GM19324 (cell line): ENCODE data around the gene UBE2B.
A peak's percentile ranks its signal among the peaks of the same experiment; 100 is the strongest.
"Not testable (repeated sequence)": the region's sequence is repeated elsewhere in the genome, so short reads cannot be mapped to it uniquely, and the experiment has no call there.

Experiments used
- ATAC-seq: cut with Tn5 transposase; IDR thresholded peaks from one replicate; pipeline ENCODE4 v1.9.1; 2021; ENCODE audit warnings: mild to moderate bottlenecking, moderate library complexity; ENCODE audit not compliant: unreplicated experiment, low FRiP score

UBE2B gene

DNA sequence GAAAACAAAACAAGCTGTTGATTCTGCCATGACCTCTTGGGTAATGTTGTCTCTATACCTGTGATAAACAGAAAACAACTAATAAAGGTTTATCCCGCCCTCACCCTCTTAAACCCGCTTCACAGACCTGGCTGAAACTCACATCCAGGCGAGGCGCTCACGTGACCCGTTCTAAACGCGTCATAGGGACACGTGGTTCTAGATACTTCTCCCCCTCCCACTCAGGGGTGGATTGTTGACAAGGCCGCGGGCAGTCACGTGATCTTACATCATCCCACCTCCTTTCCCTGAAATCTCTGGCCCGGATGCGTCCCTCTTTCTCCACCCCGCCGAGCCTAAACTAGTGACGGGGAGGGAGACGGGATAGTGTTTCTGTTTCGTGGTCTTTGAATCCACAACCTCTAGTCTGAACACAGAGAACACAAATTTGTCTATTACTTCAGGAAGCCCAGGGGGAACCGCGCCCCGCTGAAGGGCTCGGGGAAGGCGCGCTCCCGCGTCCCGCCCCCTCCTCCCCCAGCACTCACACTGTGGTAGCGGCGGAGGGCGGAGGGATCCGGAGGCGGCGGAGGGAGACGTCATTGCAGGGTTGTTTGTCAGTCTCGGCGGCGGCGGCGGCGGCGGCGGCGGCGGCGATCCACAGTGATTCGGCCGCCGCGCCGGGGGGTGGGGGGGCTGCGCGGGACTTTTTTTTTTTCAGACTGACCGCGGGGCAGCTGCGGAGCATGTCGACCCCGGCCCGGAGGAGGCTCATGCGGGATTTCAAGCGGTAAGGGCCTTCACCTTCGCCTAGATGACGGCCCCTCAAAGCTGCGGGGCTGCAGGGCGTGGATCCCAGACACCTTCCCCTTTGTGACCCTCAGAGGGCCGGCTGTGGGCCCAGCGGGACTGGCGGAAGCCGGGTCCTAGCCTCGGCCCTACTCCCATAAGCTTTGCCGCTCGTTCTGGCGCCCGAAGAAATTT lies at the start of gene UBE2B:
TSS of gene UBE2B (plus strand) at position 699 of the 963 bp plus-strand sequence. CDS start at position 726, 27 bp downstream.
- peak; percentile 85 for ATAC-seq

DNA sequence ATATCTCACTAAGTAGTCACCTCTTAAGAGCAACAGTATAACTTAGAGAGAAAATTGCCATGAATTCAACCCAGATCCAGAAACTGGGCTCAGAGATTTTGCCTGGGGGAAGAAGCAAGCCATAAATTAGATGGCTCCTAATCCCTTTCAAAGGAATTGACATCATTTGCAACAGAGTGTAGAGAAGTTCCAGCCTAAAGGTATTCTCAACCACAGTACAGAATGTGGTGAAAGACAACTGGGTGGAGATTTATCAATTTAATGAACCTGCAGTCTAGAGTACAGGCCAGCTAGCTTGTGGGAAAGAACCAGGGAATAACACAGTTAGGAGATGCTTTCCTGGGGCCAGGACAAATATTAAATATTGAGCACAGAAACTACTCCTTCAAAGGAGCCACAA lies 44.0 kb upstream of the UBE2B start:
- ATAC-seq, result no peak

DNA sequence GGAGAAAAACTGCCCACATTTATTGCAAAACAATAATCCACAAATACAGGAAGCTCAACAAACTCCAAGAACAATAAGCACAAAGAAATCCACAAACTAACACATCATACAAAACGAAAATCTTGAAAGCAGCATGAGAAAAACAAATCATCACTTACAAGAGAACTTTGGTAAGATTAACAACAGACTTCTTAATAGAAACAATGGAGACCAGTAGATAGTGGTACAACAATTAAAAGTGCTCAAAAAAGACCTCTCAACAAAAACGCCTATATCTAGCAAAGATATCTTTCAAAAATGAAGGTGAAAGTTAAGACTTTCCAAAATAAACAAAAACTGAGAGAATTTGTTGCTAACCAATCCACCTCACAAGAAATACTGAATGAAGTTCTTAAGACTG lies 42.8 kb upstream of the UBE2B start:
- no peak for ATAC-seq

DNA sequence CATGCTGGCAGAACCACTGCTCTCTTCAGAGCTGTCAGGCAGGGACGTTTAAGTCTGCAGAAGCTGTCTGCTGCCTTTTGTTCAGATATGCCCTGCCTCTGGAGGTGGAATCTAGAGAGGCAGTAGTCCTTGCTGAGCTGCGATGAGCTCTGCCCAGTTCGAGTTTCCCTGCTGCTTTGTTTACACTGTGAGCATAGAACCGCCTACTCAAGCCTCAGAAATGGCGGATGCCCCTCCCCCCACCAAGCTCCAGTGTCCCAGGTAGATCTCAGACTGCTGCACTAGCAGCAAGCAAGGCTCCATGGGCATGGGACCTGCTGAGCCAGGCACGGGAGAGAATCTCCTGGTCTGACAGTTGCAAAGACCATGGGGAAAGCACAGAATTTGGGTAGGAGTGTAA lies 34.5 kb upstream of the UBE2B start:
- not testable (repeated sequence) for ATAC-seq

DNA sequence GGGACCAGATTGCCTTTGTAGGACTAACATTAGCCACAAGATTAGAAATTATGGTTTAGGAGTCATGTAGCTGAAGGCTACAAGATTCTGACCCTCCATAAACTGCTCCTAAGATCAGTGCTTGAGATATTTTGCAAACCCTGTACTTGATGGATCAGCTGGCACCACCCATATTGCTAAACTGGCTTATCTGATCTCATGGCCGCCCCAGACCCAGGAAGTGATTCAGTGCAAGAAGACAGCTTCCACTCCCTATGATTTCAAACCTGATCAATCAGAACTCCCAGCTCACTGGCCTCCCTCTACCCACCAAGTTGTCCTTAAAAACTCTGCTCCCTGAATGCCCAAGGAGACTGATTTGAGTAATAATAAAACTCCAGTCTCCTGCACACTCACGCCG lies 27.9 kb upstream of the UBE2B start:
- not testable (repeated sequence) for ATAC-seq

GRCh38 chr5:134345476-134345875 lies 25.9 kb upstream of the UBE2B start:
- not testable (repeated sequence) for ATAC-seq

- ATAC-seq, result no peak
Measured at GRCh38 chr5:134345996-134346395, 25.4 kb upstream of the UBE2B start.

DNA sequence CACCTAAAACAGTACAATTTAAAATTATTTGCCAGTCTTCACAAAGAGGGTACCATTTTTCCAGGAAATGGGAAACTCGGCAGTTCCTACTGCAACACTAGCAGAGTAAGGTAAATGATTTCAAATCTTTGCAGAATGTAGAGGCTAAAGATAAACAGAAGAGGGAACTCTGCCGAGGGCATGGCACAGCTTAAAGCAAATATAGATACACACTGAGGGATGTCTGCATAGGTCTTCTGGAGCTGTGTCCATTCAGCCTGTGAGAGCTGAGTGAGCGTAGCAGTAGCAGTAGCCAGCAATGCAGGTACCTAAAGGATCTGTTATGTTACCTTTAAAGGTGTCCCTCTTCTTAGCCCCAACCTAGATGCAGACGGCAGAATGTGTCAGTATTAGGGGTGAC lies 21.9 kb upstream of the UBE2B start:
- ATAC-seq, result no peak

GRCh38 chr5:134355681-134356080 lies 15.7 kb upstream of the UBE2B start:
- ATAC-seq, result no peak

GRCh38 chr5:134365604-134366003 lies 5.8 kb upstream of the UBE2B start:
- ATAC-seq, result no peak

DNA sequence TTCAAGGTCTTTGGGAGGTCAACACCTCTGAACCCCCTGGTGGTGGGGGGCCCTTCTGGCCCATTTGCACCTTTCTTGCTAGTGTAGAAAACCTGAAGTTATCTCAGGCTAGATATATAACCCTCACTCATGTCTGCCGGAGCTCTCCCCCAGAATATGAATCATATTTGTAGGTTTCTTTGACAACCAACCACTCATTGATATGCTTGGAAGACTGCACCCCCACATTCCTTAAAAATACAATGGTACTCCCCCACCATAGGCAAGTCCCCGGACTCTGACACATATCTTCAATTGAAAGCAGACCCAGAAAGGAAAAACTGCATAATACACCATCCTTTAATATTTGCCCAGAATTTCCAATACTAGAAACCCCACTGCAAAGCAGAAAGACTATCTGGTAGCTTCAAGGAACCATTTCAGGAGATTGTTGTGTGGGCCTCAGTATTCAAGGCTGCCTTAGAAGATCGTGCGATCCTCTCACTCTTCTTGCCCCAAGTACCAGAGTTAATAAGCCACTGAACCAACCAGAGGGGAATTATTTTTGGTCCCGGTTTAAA lies 978 bp upstream of the UBE2B start:
- ATAC-seq, result peak; percentile 8

- peak; percentile 5 for ATAC-seq
Measured at GRCh38 chr5:134371834-134372340, 518 bp downstream of the UBE2B start.

- not testable (repeated sequence) for ATAC-seq
Measured at GRCh38 chr5:134373633-134374032, 2.3 kb downstream of the UBE2B start.

DNA sequence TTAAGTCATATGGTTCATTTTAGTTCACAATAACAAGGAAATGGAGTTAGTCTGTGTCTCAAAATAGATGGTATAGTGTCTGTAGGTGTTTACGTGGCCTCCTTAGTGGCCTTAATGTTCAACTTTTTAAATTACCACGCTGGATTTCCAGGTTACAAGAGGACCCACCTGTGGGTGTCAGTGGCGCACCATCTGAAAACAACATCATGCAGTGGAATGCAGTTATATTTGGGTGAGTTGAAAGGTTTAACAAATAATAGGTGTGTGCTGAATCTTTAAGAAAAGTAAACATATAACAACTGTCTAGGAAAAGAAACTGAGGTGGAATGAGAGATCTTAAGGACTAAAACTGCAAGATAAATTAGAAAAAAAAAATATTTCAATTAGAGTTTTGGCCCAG lies 2.9 kb downstream of the UBE2B start:
- no peak for ATAC-seq

GRCh38 chr5:134380346-134380745 lies 9.0 kb downstream of the UBE2B start:
- ATAC-seq, result no peak

- not testable (repeated sequence) for ATAC-seq
Measured at GRCh38 chr5:134382204-134382603, 10.8 kb downstream of the UBE2B start.

DNA sequence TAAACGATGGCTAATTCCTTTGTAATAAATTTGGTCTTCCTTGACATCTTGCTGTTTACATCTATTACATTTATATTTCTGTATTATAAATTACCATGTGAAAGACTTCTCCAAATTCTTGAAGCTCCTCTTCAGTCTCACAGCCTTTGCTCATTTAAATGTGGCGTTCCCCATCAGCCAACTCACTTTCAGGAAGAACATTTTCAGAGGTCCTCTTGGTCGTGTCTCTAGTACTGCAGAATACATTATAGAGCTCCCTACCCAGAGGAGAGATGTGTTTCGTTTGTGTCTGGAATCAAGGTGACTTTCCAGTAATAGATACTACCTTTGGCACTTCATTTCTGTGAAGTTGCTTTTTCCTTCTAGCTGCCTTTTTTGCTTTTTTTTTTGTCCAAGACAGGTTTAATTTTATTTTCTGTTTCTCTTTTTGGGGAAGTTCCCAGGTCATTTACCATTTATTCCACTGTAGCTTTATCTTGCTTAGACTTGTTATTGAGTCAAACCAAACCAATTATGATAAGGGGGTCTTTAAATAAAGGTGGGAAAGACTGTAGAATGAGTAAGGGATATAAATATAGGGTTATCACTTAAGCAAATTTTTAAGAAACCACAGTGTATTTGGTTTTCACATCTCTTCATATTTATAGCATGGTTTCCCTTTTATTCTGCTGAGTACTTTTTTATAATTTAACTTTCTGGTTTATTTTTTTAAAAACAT lies 12.8 kb downstream of the UBE2B start:
- ATAC-seq, result no peak

DNA sequence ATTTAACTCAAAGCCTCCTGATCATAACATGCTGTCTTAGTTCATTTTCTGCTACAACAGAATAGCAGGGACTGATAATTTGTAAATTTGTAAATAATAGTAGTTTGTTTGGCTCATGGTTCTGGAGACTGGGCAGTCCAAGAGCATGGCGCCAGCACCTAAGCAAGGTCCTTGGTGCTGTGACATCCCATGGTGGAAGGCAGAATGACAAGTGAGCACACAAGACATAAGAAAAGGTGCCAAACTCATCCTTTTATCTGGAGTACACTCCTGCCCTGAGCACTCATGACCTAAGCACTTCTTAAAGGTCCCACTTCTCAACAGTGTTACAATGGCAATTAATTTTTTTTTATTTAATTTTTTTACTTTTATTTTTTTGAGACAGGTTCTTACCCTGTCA lies 16.1 kb downstream of the UBE2B start:
- ATAC-seq, result no peak

- ATAC-seq, result no peak
Measured at GRCh38 chr5:134392301-134392700, 20.9 kb downstream of the UBE2B start.

- no peak for ATAC-seq
Measured at GRCh38 chr5:134394932-134395331, 23.6 kb downstream of the UBE2B start.

- ATAC-seq, result no peak
Measured at GRCh38 chr5:134396274-134396673, 24.9 kb downstream of the UBE2B start.
